ENCODE data around the gene RCOR3.

GRCh38 chr1:211282023-211282373 is 22.8 kb downstream of the RCOR3 start:
- TF ChIP-seq EZH2 (IDR thresholded peaks at IDR 0.05; ENCODE audit: insufficient read depth, poor library complexity, severe bottlenecking) (no peak), EZH2phosphoT487 (IDR thresholded peaks at IDR 0.05; ENCODE audit: insufficient read depth, low read depth) (no peak)
